Caco-2 (cell line): ENCODE data around the gene METTL16. TPM values are rescaled to one million over a fixed set of nuclear protein-coding genes. Genes with fewer than 3 reads are reported as not detected.

Experiments used
- BruUV-seq: library from RNA; stranded (reverse); fragments of 400-500 nt; replicated peaks from 2 replicates; lab custom pipeline; 2021; lab: Mats Ljungman, UMichigan
- CTCF ChIA-PET: fragments of 300-600 bp; sonication (Branson Sonifier 250); formaldehyde crosslinking; loops from one replicate; lab custom pipeline; 2022; ENCODE audit warnings: antibody characterized with exemption; lab: Charles Lee
- POLR2A ChIA-PET: fragments of 300-600 bp; sonication (Branson Sonifier 250); formaldehyde crosslinking; loops from one replicate; lab custom pipeline; 2022; ENCODE audit warnings: antibody characterized with exemption; lab: Charles Lee
- DNase-seq, 2 experiments: peaks; one replicate each; pipeline versions ENCODE4 v3.0.0 to v3.0.0-alpha.2; 2020 to 2022
- H3K27me3 ChIP-seq: replicated peaks from 2 replicates; pipeline ENCODE4 v1.6.0; 2011; ENCODE audit warnings: low read length; ENCODE audit not compliant: control insufficient read depth, insufficient read depth
- H3K36me3 ChIP-seq: 2 replicates; pipeline ENCODE4 v1.5.1; 2011; ENCODE audit warnings: low read length; ENCODE audit not compliant: control insufficient read depth, insufficient read depth
- H3K4me1 ChIP-seq: fragments of 250-450 bp; sonication (Bioruptor Pico); 2 replicates; pipeline ENCODE4 v1.5.1; 2020; ENCODE audit warnings: mild to moderate bottlenecking
- H3K4me3 ChIP-seq: 2 replicates; pipeline ENCODE4 v1.5.1; 2011; ENCODE audit warnings: low read depth, mild to moderate bottlenecking, control low read depth, low read length
- H3K9me3 ChIP-seq: fragments of 250-450 bp; sonication (Bioruptor Pico); 2 replicates; pipeline ENCODE4 v1.5.1; 2020; ENCODE audit warnings: mild to moderate bottlenecking, moderate library complexity
- H3K27ac Mint-ChIP-seq: one replicate; pipeline ENCODE4 v1.8.0; 2022; ENCODE audit warnings: mixed read lengths; ENCODE audit not compliant: unreplicated experiment
- H3K27me3 Mint-ChIP-seq: one replicate; pipeline ENCODE4 v1.8.0; 2022; ENCODE audit warnings: mixed read lengths; ENCODE audit not compliant: insufficient read depth, unreplicated experiment
- H3K36me3 Mint-ChIP-seq: one replicate; pipeline ENCODE4 v1.8.0; 2022; ENCODE audit warnings: mild to moderate bottlenecking, mixed read lengths; ENCODE audit not compliant: insufficient read depth, unreplicated experiment
- H3K4me1 Mint-ChIP-seq: one replicate; pipeline ENCODE4 v1.8.0; 2022; ENCODE audit warnings: low read depth, mixed read lengths; ENCODE audit not compliant: unreplicated experiment
- H3K4me3 Mint-ChIP-seq: one replicate; pipeline ENCODE4 v1.8.0; 2022; ENCODE audit warnings: mild to moderate bottlenecking, moderate library complexity, mixed read lengths; ENCODE audit not compliant: unreplicated experiment
- H3K9me3 Mint-ChIP-seq: one replicate; pipeline ENCODE4 v1.8.0; 2022; ENCODE audit warnings: mixed read lengths; ENCODE audit not compliant: unreplicated experiment
- intact Hi-C: fragments of 100-400 bp; cut with micrococcal nuclease; formaldehyde crosslinking; loops from one replicate; pipeline ENCODE4 v1.10.0; 2022; ENCODE audit not compliant: unreplicated experiment
- total RNA-seq: library from RNA; stranded (reverse); gene quantifications from 2 replicates; pipeline ENCODE4 v1.2.3, GENCODE V29; 2022
- TF ChIP-seq, protein P1 (sequence below), 2 experiments: fragments of 200-600 bp in 1 of 2; IDR thresholded peaks; 1 replicate in 1 of 2; 2 replicates in 1 of 2; pipeline versions ENCODE4 v1.5.1 to v1.8.0; 2011 to 2022; ENCODE audit warnings: antibody characterized with exemption in 1 of 2, control low read depth in 1 of 2, inconsistent platforms in 1 of 2, low read depth in 1 of 2, low read length in 1 of 2, mild to moderate bottlenecking in 1 of 2, moderate library complexity in 1 of 2; ENCODE audit not compliant: insufficient read depth in 1 of 2, severe bottlenecking in 1 of 2, unreplicated experiment in 1 of 2

Gene METTL16
- total RNA-seq, 1 experiment from 2014 or later = 50.4 TPM

DNA sequence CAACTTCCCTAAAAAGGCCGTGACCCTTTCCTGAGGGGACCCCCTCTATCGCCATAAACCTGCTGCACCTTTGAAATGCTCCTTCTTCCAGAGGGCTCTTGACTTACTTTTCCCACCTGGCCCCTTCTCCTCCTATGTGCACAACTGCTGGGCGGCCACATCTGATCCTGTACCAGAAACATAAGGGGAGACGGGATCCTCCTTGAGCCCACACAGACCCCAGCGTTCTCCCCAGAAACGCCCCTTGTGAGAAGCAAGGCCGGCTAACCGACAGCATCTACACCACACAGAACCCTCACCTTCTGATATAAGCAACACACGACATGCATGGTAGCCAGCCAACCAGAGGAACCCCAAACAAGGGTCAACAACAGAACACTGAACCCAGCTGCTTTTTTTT is 96.6 kb downstream of the METTL16 start:
- intact Hi-C loops = no loop called here
- Mint-ChIP-seq H3K9me3 (no peaks in the 10 kb centered on the region), H3K4me3 (no peak overlapping the region), H3K27ac (peak overlapping the region; percentile 55), H3K4me1 (no peaks in the 10 kb centered on the region), H3K36me3 (peaks cover 73% of the 10 kb centered on the region), H3K27me3 (no peaks in the 10 kb centered on the region)
- no peak for DNase-seq
- Histone ChIP-seq H3K9me3 (no peaks in the 10 kb centered on the region), H3K4me1 (no peaks in the 10 kb centered on the region), H3K36me3 (peaks cover 4% of the 10 kb centered on the region), H3K4me3 (no peak overlapping the region), H3K27me3 (no peaks in the 10 kb centered on the region)
- BruUV-seq = no TSS peak
- TF ChIP-seq, protein P1, sequence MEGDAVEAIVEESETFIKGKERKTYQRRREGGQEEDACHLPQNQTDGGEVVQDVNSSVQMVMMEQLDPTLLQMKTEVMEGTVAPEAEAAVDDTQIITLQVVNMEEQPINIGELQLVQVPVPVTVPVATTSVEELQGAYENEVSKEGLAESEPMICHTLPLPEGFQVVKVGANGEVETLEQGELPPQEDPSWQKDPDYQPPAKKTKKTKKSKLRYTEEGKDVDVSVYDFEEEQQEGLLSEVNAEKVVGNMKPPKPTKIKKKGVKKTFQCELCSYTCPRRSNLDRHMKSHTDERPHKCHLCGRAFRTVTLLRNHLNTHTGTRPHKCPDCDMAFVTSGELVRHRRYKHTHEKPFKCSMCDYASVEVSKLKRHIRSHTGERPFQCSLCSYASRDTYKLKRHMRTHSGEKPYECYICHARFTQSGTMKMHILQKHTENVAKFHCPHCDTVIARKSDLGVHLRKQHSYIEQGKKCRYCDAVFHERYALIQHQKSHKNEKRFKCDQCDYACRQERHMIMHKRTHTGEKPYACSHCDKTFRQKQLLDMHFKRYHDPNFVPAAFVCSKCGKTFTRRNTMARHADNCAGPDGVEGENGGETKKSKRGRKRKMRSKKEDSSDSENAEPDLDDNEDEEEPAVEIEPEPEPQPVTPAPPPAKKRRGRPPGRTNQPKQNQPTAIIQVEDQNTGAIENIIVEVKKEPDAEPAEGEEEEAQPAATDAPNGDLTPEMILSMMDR (IDR thresholded peaks at IDR 0.05; ENCODE audit: insufficient read depth in 1 of 2, low read depth in 1 of 2, low read length in 1 of 2, severe bottlenecking in 1 of 2, unreplicated experiment in 1 of 2) = no peak
- POLR2A ChIA-PET = interaction anchor here (0.6 to 1.5 kb wide), 3 partner anchors 15 to 959 kb away, joined by 4 to 11 read pairs (median 5); no protein-coding TSS in a partner anchor
- CTCF ChIA-PET = interaction anchor here (0.6 to 3.1 kb wide), 4 partner anchors 14 to 82 kb away, joined by 3 to 213 read pairs (median 20); no protein-coding TSS in a partner anchor

DNA sequence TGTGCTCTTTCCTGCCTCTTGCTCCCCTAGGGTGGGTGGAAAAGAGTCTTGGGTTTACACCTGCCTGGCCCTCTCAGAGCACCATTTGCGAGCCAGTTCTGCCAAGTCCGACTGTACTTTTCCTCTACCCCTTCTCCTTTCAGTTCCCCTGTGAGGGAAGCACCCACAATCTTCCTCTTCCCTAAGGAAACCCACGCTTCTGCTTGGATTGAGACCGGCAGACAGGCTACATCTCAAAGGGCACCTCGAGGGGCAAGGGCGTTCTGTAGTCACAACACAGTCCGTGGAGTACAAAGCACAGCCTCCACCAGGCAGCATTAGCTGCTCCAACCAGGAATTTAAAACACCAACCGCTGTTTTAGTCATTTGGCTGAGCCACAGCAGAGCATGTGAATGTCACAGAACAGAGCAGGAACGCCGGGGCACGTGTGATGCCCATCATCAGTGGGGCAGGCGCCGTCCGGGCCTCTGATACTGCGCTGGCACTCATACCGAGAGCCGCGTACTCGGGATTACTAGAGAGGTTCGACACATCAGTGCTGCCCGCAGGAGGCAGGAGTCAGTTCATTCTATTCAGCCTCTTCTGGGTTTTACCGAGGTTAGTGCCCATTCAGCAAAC is 97.1 kb downstream of the METTL16 start:
- H3K27ac Mint-ChIP-seq = no peak overlapping the region
- CTCF ChIA-PET = interaction anchor here (0.6 to 3.1 kb wide), 2 partner anchors 32 to 82 kb away, joined by 3 to 213 read pairs; no protein-coding TSS in a partner anchor
- intact Hi-C loops = no loop called here
- POLR2A ChIA-PET = interaction anchor here (0.6 kb wide), 2 partner anchors 36 to 958 kb away, joined by 4 to 5 read pairs; no protein-coding TSS in a partner anchor
- H3K9me3 Mint-ChIP-seq = no peaks in the 10 kb centered on the region
- H3K4me3 Mint-ChIP-seq = no peak overlapping the region
- no TSS peak for BruUV-seq
- Histone ChIP-seq H3K27me3 (no peaks in the 10 kb centered on the region), H3K9me3 (no peaks in the 10 kb centered on the region), H3K36me3 (peaks cover 4% of the 10 kb centered on the region), H3K4me3 (no peak overlapping the region), H3K4me1 (no peaks in the 10 kb centered on the region)
- no peak for DNase-seq
- TF ChIP-seq, protein P1 (IDR thresholded peaks at IDR 0.05; ENCODE audit: insufficient read depth in 1 of 2, low read depth in 1 of 2, low read length in 1 of 2, severe bottlenecking in 1 of 2, unreplicated experiment in 1 of 2) = no peak
- no peaks in the 10 kb centered on the region for H3K4me1 Mint-ChIP-seq
- peaks cover 68% of the 10 kb centered on the region for H3K36me3 Mint-ChIP-seq
- no peaks in the 10 kb centered on the region for H3K27me3 Mint-ChIP-seq

DNA sequence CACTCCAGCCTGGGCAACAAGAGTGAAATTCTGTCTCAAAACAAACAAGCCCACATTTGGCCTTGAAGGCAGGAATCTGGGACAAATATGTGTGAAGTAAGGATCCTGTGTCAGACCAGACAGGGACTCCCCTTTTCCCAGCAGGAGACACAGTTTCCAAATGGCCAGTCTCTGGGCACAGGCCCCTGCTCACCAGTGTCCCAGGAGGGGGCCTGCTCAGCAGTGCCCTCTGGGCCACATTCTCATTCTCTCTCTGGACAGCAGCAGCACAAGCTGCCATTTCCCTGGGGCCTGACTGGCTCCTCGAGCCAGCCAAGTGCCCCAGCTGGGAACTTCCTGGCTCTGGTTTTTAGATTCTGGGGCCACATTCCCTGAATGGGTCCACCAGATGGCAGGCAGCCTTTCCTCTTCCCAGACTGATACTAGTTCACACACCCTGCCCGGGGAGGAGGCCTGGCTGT is 99.1 kb downstream of the METTL16 start:
- Histone ChIP-seq H3K4me1 (peaks cover 3% of the 10 kb centered on the region; the same call in 1 of the 2 replicates), H3K36me3 (peaks cover 4% of the 10 kb centered on the region), H3K27me3 (no peaks in the 10 kb centered on the region), H3K4me3 (no peak overlapping the region), H3K9me3 (no peaks in the 10 kb centered on the region)
- TF ChIP-seq, protein P1 (IDR thresholded peaks at IDR 0.05; ENCODE audit: insufficient read depth in 1 of 2, low read depth in 1 of 2, low read length in 1 of 2, severe bottlenecking in 1 of 2, unreplicated experiment in 1 of 2) = no peak
- H3K27ac Mint-ChIP-seq = no peak overlapping the region
- CTCF ChIA-PET = interaction anchor here (0.6 to 1.7 kb wide), 2 partner anchors 30 to 94 kb away, joined by 6 to 15 read pairs; no protein-coding TSS in a partner anchor
- DNase-seq = no peak
- intact Hi-C loops = loop anchor here (1.0 kb wide), 1 partner anchor 30 kb away; no protein-coding TSS in a partner anchor
- POLR2A ChIA-PET = no interaction called here
- no peaks in the 10 kb centered on the region for H3K4me1 Mint-ChIP-seq
- H3K4me3 Mint-ChIP-seq = no peak overlapping the region
- no TSS peak for BruUV-seq
- H3K9me3 Mint-ChIP-seq = no peaks in the 10 kb centered on the region
- H3K27me3 Mint-ChIP-seq = no peaks in the 10 kb centered on the region
- peaks cover 51% of the 10 kb centered on the region for H3K36me3 Mint-ChIP-seq
